GM12801 (cell line): ENCODE measurements around the gene GATAD2A.

Experiments
- TF ChIP-seq, protein P1 (sequence below): IDR thresholded peaks from one replicate; pipeline ENCODE4 v1.5.1; 2011; ENCODE audit warnings: control low read depth; ENCODE audit not compliant: insufficient read length; ENCODE audit errors: extremely low read depth

The GATAD2A gene

DNA sequence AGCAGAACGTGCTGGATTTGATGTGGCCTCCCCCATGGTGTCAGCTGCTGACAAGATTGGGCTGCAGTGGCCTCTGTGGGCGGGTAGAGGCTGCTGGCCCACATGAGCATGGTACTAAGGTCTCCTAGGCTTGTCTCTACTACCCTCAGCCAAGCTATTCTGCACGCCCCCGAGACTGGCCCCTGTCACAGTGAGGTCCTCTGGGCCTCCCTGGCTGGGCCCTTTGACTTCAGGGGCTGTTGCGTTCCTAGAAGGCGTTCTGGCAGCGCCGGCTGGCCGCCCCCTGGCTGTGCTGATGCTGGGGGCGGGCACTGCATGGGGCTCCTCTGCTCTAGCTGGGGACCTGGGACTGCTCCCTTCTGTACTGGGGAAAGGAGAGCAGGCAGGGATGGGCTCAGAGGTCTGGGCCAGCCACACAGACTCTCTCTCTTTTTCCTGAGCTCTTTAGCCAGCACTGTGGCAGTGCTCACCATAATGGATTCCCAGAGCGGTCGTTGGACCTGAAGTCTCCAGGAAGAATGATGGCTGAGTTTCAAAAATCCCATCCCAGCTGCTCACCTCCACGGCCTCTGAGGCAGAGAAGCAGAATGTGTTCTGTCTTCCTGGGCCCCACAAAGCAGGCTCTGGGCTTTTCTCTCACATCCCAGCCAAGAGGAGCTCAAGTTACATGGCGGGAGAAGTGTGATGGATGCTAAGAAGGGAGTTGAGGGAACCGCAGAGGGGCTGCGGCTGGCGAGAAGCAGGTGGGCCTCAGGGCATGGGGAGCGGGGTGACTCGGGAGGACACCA, 77.5 kb downstream of the GATAD2A start:
- TF ChIP-seq, protein P1, sequence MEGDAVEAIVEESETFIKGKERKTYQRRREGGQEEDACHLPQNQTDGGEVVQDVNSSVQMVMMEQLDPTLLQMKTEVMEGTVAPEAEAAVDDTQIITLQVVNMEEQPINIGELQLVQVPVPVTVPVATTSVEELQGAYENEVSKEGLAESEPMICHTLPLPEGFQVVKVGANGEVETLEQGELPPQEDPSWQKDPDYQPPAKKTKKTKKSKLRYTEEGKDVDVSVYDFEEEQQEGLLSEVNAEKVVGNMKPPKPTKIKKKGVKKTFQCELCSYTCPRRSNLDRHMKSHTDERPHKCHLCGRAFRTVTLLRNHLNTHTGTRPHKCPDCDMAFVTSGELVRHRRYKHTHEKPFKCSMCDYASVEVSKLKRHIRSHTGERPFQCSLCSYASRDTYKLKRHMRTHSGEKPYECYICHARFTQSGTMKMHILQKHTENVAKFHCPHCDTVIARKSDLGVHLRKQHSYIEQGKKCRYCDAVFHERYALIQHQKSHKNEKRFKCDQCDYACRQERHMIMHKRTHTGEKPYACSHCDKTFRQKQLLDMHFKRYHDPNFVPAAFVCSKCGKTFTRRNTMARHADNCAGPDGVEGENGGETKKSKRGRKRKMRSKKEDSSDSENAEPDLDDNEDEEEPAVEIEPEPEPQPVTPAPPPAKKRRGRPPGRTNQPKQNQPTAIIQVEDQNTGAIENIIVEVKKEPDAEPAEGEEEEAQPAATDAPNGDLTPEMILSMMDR = no peak

DNA sequence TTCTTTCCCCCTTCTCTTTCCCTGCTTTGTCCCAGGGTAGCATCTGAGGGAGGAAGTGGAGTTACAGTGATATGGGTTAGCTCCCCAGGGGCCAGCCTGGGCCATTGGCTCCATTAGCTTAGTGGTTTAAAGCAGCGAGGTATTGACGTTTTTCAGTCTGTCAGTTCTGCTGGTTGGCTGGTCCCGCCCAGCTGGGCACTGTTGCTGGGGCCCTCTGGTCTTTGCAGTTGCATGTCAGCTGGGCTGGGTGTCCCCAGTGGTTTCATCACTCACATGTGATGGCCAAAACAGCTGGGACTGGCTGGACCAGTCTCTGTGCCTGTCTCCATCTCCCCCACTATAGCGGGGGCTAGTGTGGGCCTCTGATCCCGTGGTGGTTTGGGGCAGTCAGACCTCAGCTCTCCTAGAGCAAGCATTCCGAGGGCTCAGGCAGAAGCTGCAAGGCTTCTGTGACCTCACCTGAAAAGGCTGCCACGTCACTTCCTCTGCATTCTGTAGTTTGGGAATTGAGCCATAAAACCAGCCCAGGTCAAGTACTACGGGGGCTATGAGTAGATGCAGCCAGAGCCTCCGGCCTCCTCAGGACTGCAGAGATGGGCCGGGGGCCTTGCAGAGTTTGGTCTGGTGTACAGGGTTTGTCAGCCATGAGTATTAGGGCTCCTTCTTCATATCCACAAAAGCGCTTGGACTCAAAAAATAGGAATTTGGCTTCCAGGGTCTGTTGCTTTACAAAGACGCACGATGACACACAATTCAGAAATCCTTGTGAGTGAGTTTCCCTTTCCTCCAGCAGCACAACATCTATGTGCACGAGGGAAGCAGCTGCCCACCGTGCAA, 79.9 kb downstream of the GATAD2A start:
- TF ChIP-seq, protein P1 = no peak

DNA sequence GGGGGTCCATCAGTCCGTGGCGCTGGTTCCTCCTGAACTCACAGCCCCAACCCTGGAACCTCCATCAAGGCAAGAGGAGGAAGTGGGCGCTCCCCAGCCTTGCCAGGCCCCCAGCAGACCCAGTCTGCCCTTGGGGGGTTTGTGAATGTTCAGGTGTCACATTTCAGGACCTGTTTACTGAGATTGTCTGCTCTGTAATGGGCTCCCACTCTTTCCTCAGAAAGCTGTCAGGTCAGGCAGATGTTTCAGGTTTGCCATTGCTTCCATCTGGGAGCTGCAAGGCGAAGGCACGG, 80.5 kb downstream of the GATAD2A start:
- TF ChIP-seq, protein P1 = no peak

DNA sequence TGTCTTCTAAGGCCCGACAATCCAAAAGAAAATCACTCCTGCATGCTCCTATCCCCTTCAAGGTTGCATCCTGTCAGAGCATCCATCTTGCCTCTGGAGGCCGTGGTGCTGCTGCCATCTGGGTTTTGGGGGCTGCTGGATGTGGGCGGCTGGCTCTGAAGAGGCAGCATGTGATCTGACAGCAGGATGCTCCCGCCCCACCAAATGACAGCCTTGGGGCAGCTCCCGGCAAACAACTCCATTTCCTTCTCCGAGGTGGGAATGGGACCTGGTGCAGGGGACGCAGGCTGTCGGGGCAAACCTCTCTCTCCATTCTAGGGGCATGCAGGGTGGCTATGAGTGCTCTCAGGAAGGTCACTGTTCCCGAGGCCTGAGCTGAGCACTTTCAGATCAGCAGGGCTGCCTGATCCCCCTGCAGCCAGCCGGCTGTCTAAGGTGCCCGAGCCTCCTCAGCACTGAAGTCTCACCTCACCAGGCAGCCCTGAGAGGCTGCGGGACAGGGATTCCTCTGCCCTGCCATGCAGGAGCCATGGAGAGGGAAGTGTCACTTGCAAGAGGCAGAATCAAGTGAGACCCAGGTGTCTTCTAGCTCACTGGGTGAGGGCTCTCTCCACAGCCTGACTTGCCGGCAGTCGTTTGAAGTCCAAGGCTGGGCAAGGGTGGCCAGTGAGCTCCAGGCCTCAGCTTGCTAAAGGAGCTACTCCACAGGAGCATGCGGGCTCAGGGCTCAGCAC, 81.0 kb downstream of the GATAD2A start:
- TF ChIP-seq, protein P1 = no peak

DNA sequence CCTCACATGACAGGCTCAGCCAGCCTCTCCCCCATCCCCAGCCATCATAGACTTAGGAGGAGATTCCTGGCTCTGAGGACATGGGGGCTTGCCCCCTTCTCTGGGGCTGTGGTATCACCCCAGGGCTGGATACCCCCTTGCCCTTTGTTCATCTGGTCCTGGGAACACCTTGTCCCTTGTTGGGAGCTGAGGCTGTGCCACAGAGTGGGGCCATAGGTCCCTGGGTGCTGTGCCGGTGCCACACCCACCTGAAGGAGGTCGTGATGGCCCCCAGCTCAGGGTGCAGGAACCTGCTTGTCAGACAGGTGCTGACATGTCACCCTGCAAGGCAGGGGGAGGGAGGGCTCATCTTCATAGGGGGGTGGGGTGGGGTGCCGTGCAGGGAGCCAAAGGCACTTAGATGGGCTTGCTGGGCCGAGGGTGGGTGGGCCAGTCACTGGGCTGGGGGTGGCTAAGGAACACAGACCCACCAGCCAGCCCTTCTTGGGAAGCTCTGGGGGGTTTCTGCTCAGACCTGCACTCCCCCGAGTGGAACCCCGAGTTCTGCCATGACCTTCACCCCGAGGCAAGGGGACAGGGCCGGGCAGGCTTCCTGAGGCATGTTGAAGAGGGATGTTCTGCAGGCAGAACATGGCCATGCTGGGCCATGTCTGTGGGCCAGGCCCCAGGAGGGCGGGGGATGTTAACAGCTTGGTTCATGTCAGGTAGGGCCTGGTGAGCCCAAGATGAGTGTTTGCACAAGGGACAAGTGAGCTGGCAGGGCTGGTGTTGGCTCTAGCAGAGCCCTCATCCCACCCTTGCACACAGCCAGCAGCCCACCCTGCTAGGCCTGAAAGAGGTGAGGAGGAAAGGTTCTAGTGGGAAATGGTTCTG, 81.8 kb downstream of the GATAD2A start:
- TF ChIP-seq, protein P1 = no peak

DNA sequence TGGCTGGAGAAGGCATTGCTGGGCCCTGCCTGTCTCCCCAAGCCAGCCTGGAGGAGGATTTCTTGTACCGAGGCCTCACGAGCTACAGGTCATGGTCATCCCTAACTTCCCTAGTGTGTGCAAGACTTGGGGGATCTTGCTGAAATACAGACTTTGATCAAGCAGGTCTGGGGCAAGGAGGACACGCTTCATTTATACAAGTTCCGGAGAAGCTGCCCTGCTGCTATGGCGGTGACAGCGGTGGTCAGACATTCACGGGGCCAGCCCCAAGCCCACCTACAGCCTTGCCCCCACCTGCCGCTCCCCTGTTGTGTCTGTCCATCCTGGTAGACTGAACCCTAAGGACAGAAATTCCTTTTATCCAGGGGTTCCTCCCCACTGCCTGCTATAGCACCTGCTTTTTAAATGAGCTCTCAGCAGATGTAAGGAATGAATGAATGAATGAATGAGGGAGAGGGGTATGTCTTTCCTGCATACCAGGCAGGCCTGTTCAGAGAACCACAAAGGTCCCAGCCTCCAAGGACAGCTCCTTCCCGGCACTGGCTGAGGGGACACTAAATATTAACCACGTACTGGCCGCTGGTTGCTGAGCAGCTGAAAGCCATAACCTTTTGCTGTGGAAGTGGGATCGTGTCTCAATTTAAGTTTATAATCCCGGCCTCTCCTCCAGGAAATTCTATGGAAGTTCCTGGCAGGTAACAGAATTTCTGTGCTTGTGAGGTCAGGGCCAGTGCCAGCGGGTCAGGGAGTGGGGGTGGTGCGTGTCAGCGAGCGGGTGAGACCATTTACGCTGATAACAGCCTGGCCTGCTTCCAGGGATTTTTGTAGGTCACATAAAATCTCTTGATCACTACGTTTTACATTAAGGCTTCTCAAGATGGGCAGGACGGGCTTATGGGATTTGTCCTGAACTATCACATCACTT, 82.7 kb downstream of the GATAD2A start:
- TF ChIP-seq, protein P1 = no peak
